GM10248 (cell line): ENCODE measurements around the gene SLC39A9.

Experiments used
- CTCF ChIA-PET: fragments of 300-600 bp; sonication (Branson Sonifier 250); formaldehyde crosslinking; extraction: SDS; loops from one replicate; lab custom pipeline; 2021; ENCODE audit warnings: antibody characterized with exemption; lab: Yijun Ruan, JAX
- POLR2A ChIA-PET: fragments of 350-650 bp; sonication (Branson Sonifier 250); formaldehyde crosslinking; extraction: SDS; loops from one replicate; lab custom pipeline; 2020; ENCODE audit warnings: antibody characterized with exemption; lab: Yijun Ruan, JAX
- DNase-seq: peaks from one replicate; pipeline ENCODE4 v3.0.0; 2012; ENCODE audit errors: extremely low spot score
- CTCF ChIP-seq: IDR thresholded peaks from 2 replicates; pipeline ENCODE4 v1.5.1; 2012; ENCODE audit warnings: mild to moderate bottlenecking, low read depth; ENCODE audit errors: extremely low read depth, missing control alignments, control extremely low read depth

The SLC39A9 gene

GRCh38 chr14:69449216-69449615 is 50.7 kb downstream of the SLC39A9 start:
- ChIA-PET CTCF (interaction anchor here (3.3 kb wide), 1 partner anchor 10 kb away, joined by 15 read pairs; no protein-coding TSS in a partner anchor), POLR2A (no interaction called here)
- DNase-seq: no peak
- TF ChIP-seq CTCF: no peak

GRCh38 chr14:69451941-69452340 is 53.4 kb downstream of the SLC39A9 start:
- TF ChIP-seq CTCF: no peak
- CTCF ChIA-PET: interaction anchor here (1.4 to 1.7 kb wide), 4 partner anchors 11 to 209 kb away, joined by 3 to 5 read pairs (median 4); no protein-coding TSS in a partner anchor
- DNase-seq: no peak
- POLR2A ChIA-PET: interaction anchor here (0.6 kb wide), 1 partner anchor 54 kb away, joined by 3 read pairs; no protein-coding TSS in a partner anchor

GRCh38 chr14:69458350-69458749 is 59.9 kb downstream of the SLC39A9 start:
- DNase-seq: no peak
- CTCF ChIA-PET: interaction anchor here (1.1 to 9.1 kb wide), 18 partner anchors 9 to 216 kb away, joined by 3 to 80 read pairs (median 7); partner anchors contain the start of gene GALNT16
- POLR2A ChIA-PET: no interaction called here
- TF ChIP-seq CTCF: no peak

- CTCF ChIA-PET: interaction anchor here (1.1 to 9.1 kb wide), 24 partner anchors 10 to 334 kb away, joined by 3 to 80 read pairs (median 6); partner anchors contain the start of gene GALNT16
- POLR2A ChIA-PET: interaction anchor here (0.6 kb wide), 1 partner anchor 79 kb away, joined by 3 read pairs; no protein-coding TSS in a partner anchor
- no peak for TF ChIP-seq CTCF
- no peak for DNase-seq
Observed at GRCh38 chr14:69459122-69459521, 60.6 kb downstream of the SLC39A9 start.

GRCh38 chr14:69460093-69460701 is 61.7 kb downstream of the SLC39A9 start:
- ChIA-PET POLR2A (no interaction called here), CTCF (interaction anchor here (0.7 to 9.1 kb wide), 31 partner anchors 10 to 404 kb away, joined by 3 to 80 read pairs (median 5); partner anchors contain the start of gene GALNT16)
- TF ChIP-seq CTCF: peak; percentile 87
- DNase-seq: peak; percentile 68

- TF ChIP-seq CTCF: no peak
- no peak for DNase-seq
- CTCF ChIA-PET: interaction anchor here (1.2 to 9.1 kb wide), 4 partner anchors 11 to 222 kb away, joined by 3 to 80 read pairs (median 14); no protein-coding TSS in a partner anchor
- POLR2A ChIA-PET: no interaction called here
Observed at GRCh38 chr14:69464379-69464778, 65.9 kb downstream of the SLC39A9 start.
